MCF 10A (cell line): Measurements from ENCODE around the gene ZNF316. TPM values are rescaled to one million over a fixed set of nuclear protein-coding genes. Genes with fewer than 3 reads are reported as not detected.

Experiments
- BruUV-seq: library from RNA; stranded (reverse); fragments of 400-500 nt; replicated peaks from 2 replicates; lab custom pipeline; 2021; lab: Mats Ljungman, UMichigan
- CTCF ChIA-PET: fragments of 300-600 bp; sonication (Branson Sonifier 250); formaldehyde crosslinking; extraction: SDS; loops from one replicate; lab custom pipeline; 2021; ENCODE audit warnings: antibody characterized with exemption, inconsistent platforms; lab: Yijun Ruan, JAX
- POLR2A ChIA-PET: fragments of 300-600, 350-650 bp; sonication (Branson Sonifier 250); formaldehyde crosslinking; extraction: SDS; loops from one replicate; lab custom pipeline; 2020; ENCODE audit warnings: antibody characterized with exemption, inconsistent platforms; lab: Yijun Ruan, JAX
- DNase-seq: peaks from one replicate; pipeline ENCODE4 v3.0.0-alpha.2; 2018; ENCODE audit not compliant: unreplicated experiment
- H3K27ac Mint-ChIP-seq: one replicate; pipeline ENCODE4 v1.8.0; 2022; ENCODE audit warnings: mild to moderate bottlenecking, low read depth, mixed read lengths; ENCODE audit not compliant: unreplicated experiment
- H3K27me3 Mint-ChIP-seq: one replicate; pipeline ENCODE4 v1.8.0; 2022; ENCODE audit warnings: mixed read lengths; ENCODE audit not compliant: insufficient read depth, unreplicated experiment
- H3K36me3 Mint-ChIP-seq: one replicate; pipeline ENCODE4 v1.8.0; 2022; ENCODE audit warnings: mild to moderate bottlenecking, moderate library complexity, mixed read lengths; ENCODE audit not compliant: insufficient read depth, unreplicated experiment
- H3K4me1 Mint-ChIP-seq: one replicate; pipeline ENCODE4 v1.8.0; 2022; ENCODE audit warnings: mixed read lengths; ENCODE audit not compliant: insufficient read depth, unreplicated experiment
- H3K4me3 Mint-ChIP-seq: one replicate; pipeline ENCODE4 v1.8.0; 2022; ENCODE audit warnings: mild to moderate bottlenecking, moderate library complexity, mixed read lengths; ENCODE audit not compliant: unreplicated experiment
- H3K9me3 Mint-ChIP-seq: one replicate; pipeline ENCODE4 v1.8.0; 2022; ENCODE audit warnings: mixed read lengths; ENCODE audit not compliant: unreplicated experiment
- intact Hi-C: fragments of 100-400 bp; cut with micrococcal nuclease; formaldehyde crosslinking; loops from 2 replicates; pipeline ENCODE4 v1.14.1; 2022
- total RNA-seq: library from RNA; stranded (reverse); gene quantifications from 2 replicates; pipeline ENCODE4 v1.2.3, GENCODE V29; 2022
- TF ChIP-seq, protein P1 (sequence below): fragments of 200-600 bp; IDR thresholded peaks from one replicate; pipeline ENCODE4 v1.8.0; 2022; ENCODE audit warnings: antibody characterized with exemption, mild to moderate bottlenecking; ENCODE audit not compliant: unreplicated experiment

The ZNF316 gene
- total RNA-seq, 1 experiment from 2014 or later, result 27.1 TPM

DNA sequence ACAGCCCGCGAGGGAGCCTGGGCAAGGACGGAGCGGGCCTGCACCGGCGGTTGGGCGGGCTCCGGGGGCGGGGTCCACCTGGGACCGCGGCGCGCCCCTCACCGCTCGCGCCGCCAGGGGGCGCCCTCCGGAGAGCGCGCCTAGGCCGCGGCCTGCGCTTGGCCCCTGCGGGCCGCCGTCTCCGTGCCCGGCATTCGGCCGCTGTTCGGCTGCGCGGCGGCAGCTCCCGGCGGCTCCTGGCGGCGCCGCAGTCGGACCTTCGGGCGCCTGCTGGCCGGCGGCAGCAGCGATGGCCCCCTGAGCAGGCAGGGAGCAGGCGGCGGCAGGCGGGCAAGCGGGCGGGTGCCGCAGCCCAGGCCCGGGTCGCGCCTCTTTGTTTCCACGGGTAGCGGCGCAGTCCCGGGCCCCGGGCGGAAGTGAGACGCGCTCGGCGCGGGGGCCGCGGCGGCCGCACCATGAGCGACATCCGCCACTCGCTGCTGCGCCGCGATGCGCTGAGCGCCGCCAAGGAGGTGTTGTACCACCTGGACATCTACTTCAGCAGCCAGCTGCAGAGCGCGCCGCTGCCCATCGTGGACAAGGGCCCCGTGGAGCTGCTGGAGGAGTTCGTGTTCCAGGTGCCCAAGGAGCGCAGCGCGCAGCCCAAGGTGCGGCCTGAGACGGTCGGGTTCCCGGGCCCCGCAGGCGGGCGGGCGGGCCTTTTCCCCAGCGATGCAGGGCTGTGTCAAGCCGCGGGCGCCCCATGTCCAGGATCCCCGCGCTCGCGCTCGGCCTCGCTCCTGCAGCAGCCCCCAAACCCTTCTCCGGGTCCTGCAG lies 47.1 kb upstream of the ZNF316 start, which contains the start of gene INTS15:
Gene INTS15 (plus strand): TSS at position 193 of the 816 bp plus-strand sequence. CDS start 263 bp downstream, at position 456.
- Mint-ChIP-seq H3K27ac (peak within 1 kb of the TSS; percentile 74), H3K9me3 (no peaks in the 10 kb centered on the region), H3K27me3 (no peaks in the 10 kb centered on the region), H3K36me3 (peaks cover 68% of the 10 kb centered on the region), H3K4me1 (no peaks in the 10 kb centered on the region), H3K4me3 (peak within 1 kb of the TSS; percentile 99)
- DNase-seq, result peak; percentile 73
- BruUV-seq, result no TSS peak
- TF ChIP-seq, protein P1, sequence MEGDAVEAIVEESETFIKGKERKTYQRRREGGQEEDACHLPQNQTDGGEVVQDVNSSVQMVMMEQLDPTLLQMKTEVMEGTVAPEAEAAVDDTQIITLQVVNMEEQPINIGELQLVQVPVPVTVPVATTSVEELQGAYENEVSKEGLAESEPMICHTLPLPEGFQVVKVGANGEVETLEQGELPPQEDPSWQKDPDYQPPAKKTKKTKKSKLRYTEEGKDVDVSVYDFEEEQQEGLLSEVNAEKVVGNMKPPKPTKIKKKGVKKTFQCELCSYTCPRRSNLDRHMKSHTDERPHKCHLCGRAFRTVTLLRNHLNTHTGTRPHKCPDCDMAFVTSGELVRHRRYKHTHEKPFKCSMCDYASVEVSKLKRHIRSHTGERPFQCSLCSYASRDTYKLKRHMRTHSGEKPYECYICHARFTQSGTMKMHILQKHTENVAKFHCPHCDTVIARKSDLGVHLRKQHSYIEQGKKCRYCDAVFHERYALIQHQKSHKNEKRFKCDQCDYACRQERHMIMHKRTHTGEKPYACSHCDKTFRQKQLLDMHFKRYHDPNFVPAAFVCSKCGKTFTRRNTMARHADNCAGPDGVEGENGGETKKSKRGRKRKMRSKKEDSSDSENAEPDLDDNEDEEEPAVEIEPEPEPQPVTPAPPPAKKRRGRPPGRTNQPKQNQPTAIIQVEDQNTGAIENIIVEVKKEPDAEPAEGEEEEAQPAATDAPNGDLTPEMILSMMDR, result peak; percentile 70
- intact Hi-C loops, result loop anchor here (2.0 kb wide), 1 partner anchor 47 kb away; the partner anchor contains the start of gene ZNF316
- ChIA-PET CTCF (interaction anchor here (0.5 to 3.3 kb wide), 23 partner anchors 9 to 1814 kb away, joined by 3 to 15 read pairs (median 4); partner anchors contain the start of gene ZDHHC4), POLR2A (interaction anchor here (0.5 to 1.4 kb wide), 16 partner anchors 8 to 1673 kb away, joined by 3 to 7 read pairs (median 4); partner anchors contain the start of genes ZDHHC4 and ZNF316)

GRCh38 chr7:6590645-6591110 lies 46.4 kb upstream of the ZNF316 start:
- no peaks in the 10 kb centered on the region for H3K9me3 Mint-ChIP-seq
- H3K36me3 Mint-ChIP-seq, result peaks cover 71% of the 10 kb centered on the region
- H3K4me1 Mint-ChIP-seq, result no peaks in the 10 kb centered on the region
- TF ChIP-seq, protein P1, result no peak
- H3K27ac Mint-ChIP-seq, result peak overlapping the region; percentile 74
- ChIA-PET POLR2A (interaction anchor here (0.6 to 1.4 kb wide), 8 partner anchors 9 to 1672 kb away, joined by 3 to 5 read pairs (median 4); partner anchors contain the start of genes ZDHHC4 and ZNF316), CTCF (interaction anchor here (0.6 to 3.3 kb wide), 11 partner anchors 10 to 740 kb away, joined by 3 to 15 read pairs (median 6); partner anchors contain the start of gene ZDHHC4)
- no peak for DNase-seq
- intact Hi-C loops, result loop anchor here (2.0 kb wide), 1 partner anchor 46 kb away; the partner anchor contains the start of gene ZNF316
- BruUV-seq, result no TSS peak
- H3K4me3 Mint-ChIP-seq, result peak overlapping the region; percentile 99
- no peaks in the 10 kb centered on the region for H3K27me3 Mint-ChIP-seq

DNA sequence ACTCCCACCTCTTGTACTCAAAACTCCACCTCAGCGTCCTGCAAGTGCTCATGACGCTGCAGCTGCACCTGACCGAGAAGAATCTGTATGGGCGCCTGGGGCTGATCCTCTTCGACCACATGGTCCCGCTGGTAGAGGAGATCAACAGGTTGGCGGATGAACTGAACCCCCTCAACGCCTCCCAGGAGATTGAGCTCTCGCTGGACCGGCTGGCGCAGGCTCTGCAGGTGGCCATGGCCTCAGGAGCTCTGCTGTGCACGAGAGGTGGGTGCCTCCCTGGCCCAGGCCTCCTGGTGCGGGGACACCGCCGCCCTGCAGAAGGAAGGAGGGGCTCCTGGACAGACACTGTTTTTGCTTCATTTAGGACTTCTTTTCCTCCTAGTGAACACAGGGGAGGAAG lies 37.0 kb upstream of the ZNF316 start:
- no peak for DNase-seq
- Mint-ChIP-seq H3K27ac (no peak overlapping the region), H3K4me3 (no peak overlapping the region), H3K4me1 (no peaks in the 10 kb centered on the region), H3K27me3 (no peaks in the 10 kb centered on the region), H3K36me3 (peaks cover 76% of the 10 kb centered on the region), H3K9me3 (no peaks in the 10 kb centered on the region)
- BruUV-seq, result no TSS peak
- ChIA-PET POLR2A (interaction anchor here (0.8 kb wide), 1 partner anchor 10 kb away, joined by 3 read pairs; the partner anchor contains the start of gene INTS15), CTCF (interaction anchor here (2.1 kb wide), 1 partner anchor 9 kb away, joined by 6 read pairs; no protein-coding TSS in a partner anchor)
- intact Hi-C loops, result no loop called here
- TF ChIP-seq, protein P1, result no peak

GRCh38 chr7:6604458-6604857 lies 32.7 kb upstream of the ZNF316 start:
- Mint-ChIP-seq H3K27ac (no peak overlapping the region), H3K4me3 (no peak overlapping the region), H3K27me3 (no peaks in the 10 kb centered on the region), H3K4me1 (no peaks in the 10 kb centered on the region), H3K36me3 (peaks cover 50% of the 10 kb centered on the region), H3K9me3 (no peaks in the 10 kb centered on the region)
- TF ChIP-seq, protein P1, result no peak
- CTCF ChIA-PET, result interaction anchor here (0.7 to 1.6 kb wide), 2 partner anchors 15 to 161 kb away, joined by 3 read pairs; partner anchors contain the start of gene INTS15
- intact Hi-C loops, result no loop called here
- BruUV-seq, result no TSS peak
- POLR2A ChIA-PET, result no interaction called here
- no peak for DNase-seq
